Astrocyte (in vitro differentiated cells and primary cell): Measurements from ENCODE around the gene HK3. TPM values are rescaled to one million over a fixed set of nuclear protein-coding genes. Genes with fewer than 3 reads are reported as not detected.

ENCODE experiments used
- DNase-seq: peaks from one replicate; pipeline ENCODE4 v3.0.0-alpha.2; 2010; ENCODE audit warnings: low read depth
- FAIRE-seq: peaks from 2 replicates; lab custom pipeline; 2011; peaks lifted over from hg19 to GRCh38; lab: Jason Lieb, UNC
- H2AFZ ChIP-seq: 2 replicates; pipeline ENCODE4 v1.6.0; 2012; ENCODE audit warnings: low read depth, low read length, inconsistent platforms
- H3K27ac ChIP-seq: 2 replicates; pipeline ENCODE4 v1.5.1; 2011; ENCODE audit warnings: low read depth, low read length, inconsistent platforms
- H3K27me3 ChIP-seq: 2 replicates; pipeline ENCODE4 v1.6.0; 2011; ENCODE audit warnings: low read length, inconsistent platforms; ENCODE audit not compliant: insufficient read depth
- H3K36me3 ChIP-seq: 2 replicates; pipeline ENCODE4 v1.5.1; 2011; ENCODE audit warnings: low read length, inconsistent platforms; ENCODE audit not compliant: insufficient read depth
- H3K4me1 ChIP-seq: 2 replicates; pipeline ENCODE4 v1.5.1; 2011; ENCODE audit warnings: low read length, inconsistent platforms; ENCODE audit not compliant: insufficient read depth
- H3K4me2 ChIP-seq: 2 replicates; pipeline ENCODE4 v1.6.0; 2012; ENCODE audit warnings: low read length, inconsistent platforms
- H3K4me3 ChIP-seq: 2 replicates; pipeline ENCODE4 v1.5.1; 2011; ENCODE audit warnings: low read depth, mild to moderate bottlenecking, low read length, inconsistent platforms; ENCODE audit not compliant: insufficient read depth
- H3K79me2 ChIP-seq: 2 replicates; pipeline ENCODE4 v1.6.0; 2012; ENCODE audit warnings: mild to moderate bottlenecking, low read length, inconsistent platforms; ENCODE audit not compliant: insufficient read depth
- H3K9ac ChIP-seq: 2 replicates; pipeline ENCODE4 v1.6.0; 2012; ENCODE audit warnings: mild to moderate bottlenecking, low read length, inconsistent platforms
- H3K9me3 ChIP-seq: 2 replicates; pipeline ENCODE4 v1.5.1; 2012; ENCODE audit warnings: low read depth, mild to moderate bottlenecking, low read length, inconsistent platforms; ENCODE audit not compliant: insufficient read depth
- H4K20me1 ChIP-seq: 2 replicates; pipeline ENCODE4 v1.6.0; 2012; ENCODE audit warnings: low read length, inconsistent platforms; ENCODE audit not compliant: insufficient read depth
- H3K27ac Mint-ChIP-seq: one replicate; pipeline ENCODE4 v1.8.0; 2021; ENCODE audit warnings: mild to moderate bottlenecking, mixed read lengths; ENCODE audit not compliant: unreplicated experiment
- H3K27me3 Mint-ChIP-seq: one replicate; pipeline ENCODE4 v1.8.0; 2021; ENCODE audit warnings: low read depth, mixed read lengths; ENCODE audit not compliant: unreplicated experiment
- H3K36me3 Mint-ChIP-seq: one replicate; pipeline ENCODE4 v1.8.0; 2021; ENCODE audit warnings: low read depth, mixed read lengths; ENCODE audit not compliant: unreplicated experiment
- H3K4me1 Mint-ChIP-seq: one replicate; pipeline ENCODE4 v1.8.0; 2021; ENCODE audit warnings: low read depth, mixed read lengths; ENCODE audit not compliant: unreplicated experiment
- H3K4me3 Mint-ChIP-seq: one replicate; pipeline ENCODE4 v1.8.0; 2021; ENCODE audit warnings: mild to moderate bottlenecking, moderate library complexity, mixed read lengths; ENCODE audit not compliant: unreplicated experiment
- H3K9me3 Mint-ChIP-seq: one replicate; pipeline ENCODE4 v1.8.0; 2021; ENCODE audit warnings: mild to moderate bottlenecking, mixed read lengths; ENCODE audit not compliant: unreplicated experiment
- EZH2 ChIP-seq: IDR thresholded peaks from 2 replicates; pipeline ENCODE4 v1.6.1; 2012; ENCODE audit warnings: mild to moderate bottlenecking, low read length, inconsistent platforms; ENCODE audit not compliant: insufficient read depth
- total RNA-seq: library from RNA; stranded (reverse); gene quantifications from 2 replicates; pipeline ENCODE4 v1.2.1, GENCODE V29; 2021
- TF ChIP-seq, protein P1 (sequence below): IDR thresholded peaks from 2 replicates; pipeline ENCODE4 v1.5.1; 2011; ENCODE audit warnings: low read depth, mild to moderate bottlenecking, inconsistent platforms, low read length, moderate library complexity; ENCODE audit not compliant: insufficient read depth

HK3 gene
- total RNA-seq, 1 donor from 2014 or later, result not detected

DNA sequence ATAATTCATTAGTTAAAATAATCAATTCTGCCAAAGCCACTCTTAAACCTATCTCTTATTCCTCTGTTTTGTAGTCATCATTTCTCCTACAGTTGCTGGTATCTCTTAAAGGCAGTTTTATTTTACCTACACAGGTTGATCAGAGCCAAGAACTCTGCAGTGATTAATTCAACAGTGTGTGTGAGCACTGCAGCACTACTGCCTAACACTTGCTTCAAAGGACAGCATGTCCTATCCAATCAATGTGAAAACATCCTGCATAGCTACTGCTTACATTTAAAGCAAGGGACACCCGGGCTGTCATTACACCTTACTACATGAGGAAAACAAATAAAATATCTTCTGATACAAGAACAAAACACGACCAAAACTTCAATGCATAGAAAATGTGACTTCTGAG is 45.1 kb upstream of the HK3 start:
- TF ChIP-seq EZH2, result no peak
- TF ChIP-seq, protein P1, sequence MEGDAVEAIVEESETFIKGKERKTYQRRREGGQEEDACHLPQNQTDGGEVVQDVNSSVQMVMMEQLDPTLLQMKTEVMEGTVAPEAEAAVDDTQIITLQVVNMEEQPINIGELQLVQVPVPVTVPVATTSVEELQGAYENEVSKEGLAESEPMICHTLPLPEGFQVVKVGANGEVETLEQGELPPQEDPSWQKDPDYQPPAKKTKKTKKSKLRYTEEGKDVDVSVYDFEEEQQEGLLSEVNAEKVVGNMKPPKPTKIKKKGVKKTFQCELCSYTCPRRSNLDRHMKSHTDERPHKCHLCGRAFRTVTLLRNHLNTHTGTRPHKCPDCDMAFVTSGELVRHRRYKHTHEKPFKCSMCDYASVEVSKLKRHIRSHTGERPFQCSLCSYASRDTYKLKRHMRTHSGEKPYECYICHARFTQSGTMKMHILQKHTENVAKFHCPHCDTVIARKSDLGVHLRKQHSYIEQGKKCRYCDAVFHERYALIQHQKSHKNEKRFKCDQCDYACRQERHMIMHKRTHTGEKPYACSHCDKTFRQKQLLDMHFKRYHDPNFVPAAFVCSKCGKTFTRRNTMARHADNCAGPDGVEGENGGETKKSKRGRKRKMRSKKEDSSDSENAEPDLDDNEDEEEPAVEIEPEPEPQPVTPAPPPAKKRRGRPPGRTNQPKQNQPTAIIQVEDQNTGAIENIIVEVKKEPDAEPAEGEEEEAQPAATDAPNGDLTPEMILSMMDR, result no peak
- Histone ChIP-seq H3K27ac (no peak overlapping the region), H2AFZ (no peak overlapping the region), H3K36me3 (peaks cover 15% of the 10 kb centered on the region), H3K4me1 (no peaks in the 10 kb centered on the region), H3K4me2 (no peak overlapping the region), H3K9me3 (no peaks in the 10 kb centered on the region), H3K4me3 (no peak overlapping the region), H4K20me1 (peaks cover 2% of the 10 kb centered on the region), H3K79me2 (no peaks in the 10 kb centered on the region), H3K27me3 (no peaks in the 10 kb centered on the region), H3K9ac (no peak overlapping the region)
- DNase-seq, result no peak
- Mint-ChIP-seq H3K27me3 (no peaks in the 10 kb centered on the region), H3K4me3 (no peak overlapping the region), H3K9me3 (no peaks in the 10 kb centered on the region), H3K36me3 (peaks cover 16% of the 10 kb centered on the region), H3K4me1 (peaks cover 4% of the 10 kb centered on the region), H3K27ac (no peak overlapping the region)
- no peak for FAIRE-seq

DNA sequence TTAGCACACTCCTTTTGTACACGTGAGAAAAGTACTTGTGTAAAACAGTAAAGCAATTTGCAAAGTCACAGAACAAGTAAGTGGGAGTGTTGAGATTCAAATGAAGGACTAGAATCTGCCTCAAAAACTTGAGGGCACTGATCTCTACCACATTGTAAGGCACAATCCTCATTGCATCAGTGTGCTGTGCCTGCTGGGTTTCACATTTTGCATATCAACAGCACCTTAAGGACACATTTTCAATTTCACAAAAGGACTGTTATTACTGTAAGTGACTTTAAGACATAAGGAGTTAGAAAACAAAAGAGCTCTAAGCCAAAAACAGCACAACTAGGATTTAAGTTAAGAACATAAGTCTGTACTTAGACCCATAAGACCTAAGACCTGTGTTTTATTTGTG is 44.7 kb upstream of the HK3 start:
- H3K4me3 Mint-ChIP-seq, result no peak overlapping the region
- H3K4me1 Mint-ChIP-seq, result peaks cover 4% of the 10 kb centered on the region
- H3K9me3 Mint-ChIP-seq, result no peaks in the 10 kb centered on the region
- H3K36me3 Mint-ChIP-seq, result peaks cover 16% of the 10 kb centered on the region
- H3K27me3 ChIP-seq, result no peaks in the 10 kb centered on the region
- no peak overlapping the region for H3K4me3 ChIP-seq
- no peak overlapping the region for H2AFZ ChIP-seq
- no peaks in the 10 kb centered on the region for H3K79me2 ChIP-seq
- H3K27me3 Mint-ChIP-seq, result no peaks in the 10 kb centered on the region
- FAIRE-seq (no peak), DNase-seq (no peak)
- H4K20me1 ChIP-seq, result peaks cover under 1% of the 10 kb centered on the region
- no peak overlapping the region for H3K9ac ChIP-seq
- TF ChIP-seq, protein P1, result no peak
- TF ChIP-seq EZH2, result no peak
- H3K27ac ChIP-seq, result no peak overlapping the region
- no peak overlapping the region for H3K4me2 ChIP-seq
- H3K4me1 ChIP-seq, result no peaks in the 10 kb centered on the region
- no peaks in the 10 kb centered on the region for H3K9me3 ChIP-seq
- no peak overlapping the region for H3K27ac Mint-ChIP-seq
- peaks cover 13% of the 10 kb centered on the region for H3K36me3 ChIP-seq

DNA sequence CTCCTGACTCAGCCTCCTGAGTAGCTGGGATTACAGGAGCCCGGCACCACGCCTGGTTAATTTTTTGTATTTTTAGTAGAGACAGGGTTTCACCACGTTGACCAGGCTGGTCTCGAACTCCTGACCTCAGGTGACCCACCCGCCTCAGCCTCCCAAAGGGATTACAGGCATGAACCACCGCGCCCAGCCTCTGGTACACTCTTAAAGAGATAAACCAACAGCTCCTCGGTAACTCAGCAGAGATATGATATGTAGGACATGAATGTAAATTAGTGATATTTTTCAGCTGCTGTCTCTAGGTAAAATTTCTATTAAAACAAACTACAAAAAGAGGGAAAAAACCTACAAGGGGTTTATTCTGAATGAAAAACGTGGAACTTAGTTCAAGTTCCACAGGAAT is 42.8 kb upstream of the HK3 start:
- Histone ChIP-seq H3K4me1 (no peaks in the 10 kb centered on the region), H3K9me3 (no peaks in the 10 kb centered on the region), H4K20me1 (peaks cover 8% of the 10 kb centered on the region), H2AFZ (no peak overlapping the region), H3K4me2 (no peak overlapping the region), H3K79me2 (no peaks in the 10 kb centered on the region), H3K4me3 (no peak overlapping the region), H3K27me3 (no peaks in the 10 kb centered on the region), H3K9ac (no peak overlapping the region), H3K27ac (no peak overlapping the region), H3K36me3 (peaks cover 17% of the 10 kb centered on the region)
- Mint-ChIP-seq H3K36me3 (peaks cover 16% of the 10 kb centered on the region), H3K4me3 (no peak overlapping the region), H3K4me1 (peaks cover 4% of the 10 kb centered on the region), H3K27ac (no peak overlapping the region), H3K27me3 (no peaks in the 10 kb centered on the region), H3K9me3 (no peaks in the 10 kb centered on the region)
- no peak for FAIRE-seq
- TF ChIP-seq EZH2, result no peak
- TF ChIP-seq, protein P1, result no peak
- no peak for DNase-seq
